Chondrocyte (in vitro differentiated cells): ENCODE data around the gene PRICKLE1. TPM values are rescaled to one million over a fixed set of nuclear protein-coding genes. Genes with fewer than 3 reads are reported as not detected.

Source experiments
- DNase-seq: peaks from one replicate; pipeline ENCODE4 v3.0.0; 2021; ENCODE audit warnings: mixed read lengths, low spot score
- H3K27ac Mint-ChIP-seq: one replicate; pipeline ENCODE4 v1.8.0; 2021; ENCODE audit warnings: mild to moderate bottlenecking, moderate library complexity, mixed read lengths; ENCODE audit not compliant: unreplicated experiment
- H3K27me3 Mint-ChIP-seq: 2 replicates; pipeline ENCODE4 v1.8.0; 2021; ENCODE audit warnings: low read depth, mixed read lengths
- H3K36me3 Mint-ChIP-seq: 2 replicates; pipeline ENCODE4 v1.8.0; 2021; ENCODE audit warnings: low read depth, mixed read lengths
- H3K4me1 Mint-ChIP-seq: 2 replicates; pipeline ENCODE4 v1.8.0; 2021; ENCODE audit warnings: low read depth, mild to moderate bottlenecking, mixed read lengths
- H3K4me3 Mint-ChIP-seq: one replicate; pipeline ENCODE4 v1.8.0; 2021; ENCODE audit warnings: mild to moderate bottlenecking, moderate library complexity, mixed read lengths; ENCODE audit not compliant: unreplicated experiment
- H3K9me3 Mint-ChIP-seq: 2 replicates; pipeline ENCODE4 v1.8.0; 2021; ENCODE audit warnings: low read depth, mixed read lengths
- CTCF ChIP-seq: fragments of 200-600 bp; sonication (generic); IDR thresholded peaks from 2 replicates; pipeline ENCODE4 v1.5.0; 2021; ENCODE audit warnings: antibody characterized with exemption, mild to moderate bottlenecking, moderate library complexity
- total RNA-seq: library from RNA; stranded (reverse); gene quantifications from 3 replicates; pipeline ENCODE4 v1.2.1, GENCODE V29; 2021

The PRICKLE1 gene
- total RNA-seq, 1 donor from 2014 or later = 32.0 TPM

GRCh38 chr12:42445891-42446290 is 143.7 kb downstream of the PRICKLE1 start:
- DNase-seq = no peak
- Mint-ChIP-seq H3K4me3 (no peak overlapping the region), H3K27ac (no peak overlapping the region), H3K27me3 (no peaks in the 10 kb centered on the region), H3K4me1 (peaks cover 36% of the 10 kb centered on the region), H3K36me3 (peaks cover 8% of the 10 kb centered on the region), H3K9me3 (peaks cover 12% of the 10 kb centered on the region)
- no peak for TF ChIP-seq CTCF

GRCh38 chr12:42444192-42444943 is 145.2 kb downstream of the PRICKLE1 start:
- DNase-seq = no peak
- no peak overlapping the region for H3K27ac Mint-ChIP-seq
- no peak overlapping the region for H3K4me3 Mint-ChIP-seq
- no peaks in the 10 kb centered on the region for H3K27me3 Mint-ChIP-seq
- H3K36me3 Mint-ChIP-seq = peaks cover 8% of the 10 kb centered on the region
- TF ChIP-seq CTCF = no peak
- peaks cover 22% of the 10 kb centered on the region for H3K4me1 Mint-ChIP-seq
- peaks cover 12% of the 10 kb centered on the region for H3K9me3 Mint-ChIP-seq

- no peak for DNase-seq
- H3K27me3 Mint-ChIP-seq = no peaks in the 10 kb centered on the region
- H3K27ac Mint-ChIP-seq = no peak overlapping the region
- H3K4me1 Mint-ChIP-seq = peaks cover 18% of the 10 kb centered on the region
- H3K4me3 Mint-ChIP-seq = no peak overlapping the region
- H3K36me3 Mint-ChIP-seq = peaks cover 8% of the 10 kb centered on the region
- no peak for TF ChIP-seq CTCF
- H3K9me3 Mint-ChIP-seq = peaks cover 12% of the 10 kb centered on the region
These were observed 146.7 kb downstream of the PRICKLE1 start for GRCh38 chr12:42442888-42443287.

GRCh38 chr12:42442311-42442759 is 147.2 kb downstream of the PRICKLE1 start:
- peaks cover 13% of the 10 kb centered on the region for H3K4me1 Mint-ChIP-seq
- no peak for TF ChIP-seq CTCF
- no peak for DNase-seq
- H3K27me3 Mint-ChIP-seq = no peaks in the 10 kb centered on the region
- peaks cover 8% of the 10 kb centered on the region for H3K36me3 Mint-ChIP-seq
- H3K9me3 Mint-ChIP-seq = peaks cover 12% of the 10 kb centered on the region
- no peak overlapping the region for H3K27ac Mint-ChIP-seq
- no peak overlapping the region for H3K4me3 Mint-ChIP-seq

GRCh38 chr12:42440608-42441007 is 148.9 kb downstream of the PRICKLE1 start:
- Mint-ChIP-seq H3K9me3 (peaks cover 12% of the 10 kb centered on the region), H3K4me1 (no peaks in the 10 kb centered on the region), H3K27me3 (no peaks in the 10 kb centered on the region), H3K27ac (no peak overlapping the region), H3K4me3 (no peak overlapping the region), H3K36me3 (peaks cover 10% of the 10 kb centered on the region)
- DNase-seq = no peak
- TF ChIP-seq CTCF = no peak
